HG02798 (cell line): ENCODE measurements around the gene S100PBP.

Experiments used
- ATAC-seq: cut with Tn5 transposase; IDR thresholded peaks from one replicate; pipeline ENCODE4 v1.9.1; 2021; ENCODE audit warnings: mild to moderate bottlenecking; ENCODE audit not compliant: unreplicated experiment, poor library complexity

The S100PBP gene

GRCh38 chr1:32867151-32867550 lies 49.7 kb downstream of the S100PBP start:
- no peak for ATAC-seq

GRCh38 chr1:32867671-32868070 lies 50.2 kb downstream of the S100PBP start:
- ATAC-seq, result no peak

GRCh38 chr1:32868085-32868484 lies 50.6 kb downstream of the S100PBP start:
- ATAC-seq, result no peak

- no peak for ATAC-seq
Observed at GRCh38 chr1:32868806-32869455, 51.5 kb downstream of the S100PBP start.

GRCh38 chr1:32869923-32870614 lies 52.6 kb downstream of the S100PBP start:
- no peak for ATAC-seq

- ATAC-seq, result no peak
Observed at GRCh38 chr1:32870615-32871363, 53.3 kb downstream of the S100PBP start, which contains the start of gene FNDC5. FNDC5 (minus strand) TSS chr1:32870912.

GRCh38 chr1:32871364-32872191 lies 54.1 kb downstream of the S100PBP start:
- ATAC-seq, result no peak

GRCh38 chr1:32872192-32872460 lies 54.7 kb downstream of the S100PBP start:
- ATAC-seq, result no peak

- no peak for ATAC-seq
Observed at GRCh38 chr1:32873484-32873883, 56.0 kb downstream of the S100PBP start.

GRCh38 chr1:32874860-32875752 lies 57.7 kb downstream of the S100PBP start:
- no peak for ATAC-seq

GRCh38 chr1:32876341-32877210 lies 59.1 kb downstream of the S100PBP start:
- no peak for ATAC-seq

GRCh38 chr1:32877211-32878110 lies 60.0 kb downstream of the S100PBP start:
- no peak for ATAC-seq

- no peak for ATAC-seq
Observed at GRCh38 chr1:32878183-32878582, 60.7 kb downstream of the S100PBP start.

- no peak for ATAC-seq
Observed at GRCh38 chr1:32878637-32879041, 61.2 kb downstream of the S100PBP start.

- ATAC-seq, result no peak
Observed at GRCh38 chr1:32881291-32881690, 63.8 kb downstream of the S100PBP start.

GRCh38 chr1:32881871-32882850 lies 64.7 kb downstream of the S100PBP start:
- ATAC-seq, result no peak
